ENCODE results near the gene RPL32.

DNA sequence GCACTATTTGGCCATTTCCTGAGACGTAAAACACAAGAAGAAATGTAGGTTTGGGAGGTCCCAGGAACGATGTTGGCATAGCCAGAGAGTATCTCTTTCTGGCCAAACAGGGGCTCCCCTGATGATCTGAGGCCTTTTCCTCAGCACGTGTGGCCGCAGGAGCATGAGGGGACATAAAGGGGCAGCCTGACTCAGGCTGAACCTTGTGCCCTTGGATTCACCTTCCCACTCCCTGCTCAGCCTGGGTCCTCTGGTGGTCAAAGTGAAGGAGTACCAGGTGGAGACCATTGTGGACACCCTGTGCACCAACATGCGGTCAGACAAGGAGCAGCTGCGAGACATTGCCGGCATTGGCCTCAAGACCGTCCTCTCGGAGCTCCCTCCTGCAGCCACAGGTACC is 34.3 kb downstream of the RPL32 start:
- TF ChIP-seq, protein P1, sequence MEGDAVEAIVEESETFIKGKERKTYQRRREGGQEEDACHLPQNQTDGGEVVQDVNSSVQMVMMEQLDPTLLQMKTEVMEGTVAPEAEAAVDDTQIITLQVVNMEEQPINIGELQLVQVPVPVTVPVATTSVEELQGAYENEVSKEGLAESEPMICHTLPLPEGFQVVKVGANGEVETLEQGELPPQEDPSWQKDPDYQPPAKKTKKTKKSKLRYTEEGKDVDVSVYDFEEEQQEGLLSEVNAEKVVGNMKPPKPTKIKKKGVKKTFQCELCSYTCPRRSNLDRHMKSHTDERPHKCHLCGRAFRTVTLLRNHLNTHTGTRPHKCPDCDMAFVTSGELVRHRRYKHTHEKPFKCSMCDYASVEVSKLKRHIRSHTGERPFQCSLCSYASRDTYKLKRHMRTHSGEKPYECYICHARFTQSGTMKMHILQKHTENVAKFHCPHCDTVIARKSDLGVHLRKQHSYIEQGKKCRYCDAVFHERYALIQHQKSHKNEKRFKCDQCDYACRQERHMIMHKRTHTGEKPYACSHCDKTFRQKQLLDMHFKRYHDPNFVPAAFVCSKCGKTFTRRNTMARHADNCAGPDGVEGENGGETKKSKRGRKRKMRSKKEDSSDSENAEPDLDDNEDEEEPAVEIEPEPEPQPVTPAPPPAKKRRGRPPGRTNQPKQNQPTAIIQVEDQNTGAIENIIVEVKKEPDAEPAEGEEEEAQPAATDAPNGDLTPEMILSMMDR (IDR thresholded peaks at IDR 0.05; ENCODE audit: poor library complexity, severe bottlenecking): no peak
- no peak for TF ChIP-seq POLR2AphosphoS5 (IDR thresholded peaks at IDR 0.05)
- no peak for TF ChIP-seq TAF1 (IDR thresholded peaks at IDR 0.05; ENCODE audit: low read depth)
